ENCODE measurements around the gene SYNPO.

The SYNPO gene

DNA sequence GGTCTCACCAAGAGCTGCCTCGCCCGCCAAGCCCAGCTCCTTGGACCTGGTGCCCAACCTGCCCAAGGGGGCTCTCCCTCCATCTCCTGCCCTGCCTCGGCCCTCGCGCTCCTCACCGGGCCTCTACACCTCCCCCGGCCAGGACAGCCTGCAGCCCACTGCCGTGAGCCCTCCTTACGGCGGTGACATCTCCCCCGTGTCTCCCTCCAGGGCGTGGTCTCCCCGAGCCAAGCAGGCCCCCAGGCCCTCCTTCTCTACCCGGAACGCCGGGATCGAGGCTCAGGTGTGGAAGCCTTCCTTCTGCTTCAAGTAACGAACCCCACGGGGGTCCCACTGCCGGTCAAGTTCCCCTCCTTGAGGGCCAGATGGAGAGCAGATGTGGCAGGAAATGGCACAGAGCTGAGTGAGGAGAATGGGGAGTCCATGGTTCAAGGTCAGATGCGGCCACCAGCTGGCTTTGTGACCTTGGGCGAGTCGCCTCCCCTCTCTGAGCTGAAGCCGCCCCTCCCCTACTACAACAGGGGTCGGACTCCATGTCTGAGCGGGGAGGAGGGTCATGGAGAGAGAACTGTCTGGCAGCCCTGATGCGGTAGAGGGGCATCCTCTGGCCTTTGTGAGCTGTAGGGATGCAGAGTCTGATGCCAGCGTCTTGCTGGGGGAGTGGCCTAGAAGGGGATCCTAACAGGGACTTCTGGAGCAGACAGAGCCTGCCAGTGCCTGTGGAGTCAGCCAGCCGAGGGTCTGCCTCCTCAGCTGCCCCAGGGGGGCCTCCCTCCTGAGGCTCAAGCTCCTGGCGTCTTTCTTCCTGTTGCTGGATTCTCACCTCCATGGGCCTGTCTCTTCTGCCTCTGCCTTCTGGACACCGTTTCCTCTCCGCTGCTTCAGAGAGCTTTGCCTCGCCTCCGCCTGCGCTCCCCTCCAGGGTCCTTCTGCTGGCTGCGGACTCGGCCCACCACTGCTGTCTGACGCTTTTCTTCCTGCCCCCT, 9.9 kb downstream of the SYNPO start:
- DNase-seq (ENCODE audit: extremely low read depth, insufficient read length) = no peak
- peaks cover 8% of the 10 kb centered on the region for H3K36me3 ChIP-seq (ENCODE audit: control insufficient read depth, insufficient read depth, low read length)
- no peak for TF ChIP-seq CTCF (IDR thresholded peaks at IDR 0.05; ENCODE audit: insufficient read depth, low read length, poor library complexity, severe bottlenecking)
- no peaks in the 10 kb centered on the region for H3K27me3 ChIP-seq (replicated peaks; ENCODE audit: control insufficient read depth, insufficient read depth, low read length)
- no peak overlapping the region for H3K4me3 ChIP-seq (replicated peaks; ENCODE audit: low read depth, low read length)

DNA sequence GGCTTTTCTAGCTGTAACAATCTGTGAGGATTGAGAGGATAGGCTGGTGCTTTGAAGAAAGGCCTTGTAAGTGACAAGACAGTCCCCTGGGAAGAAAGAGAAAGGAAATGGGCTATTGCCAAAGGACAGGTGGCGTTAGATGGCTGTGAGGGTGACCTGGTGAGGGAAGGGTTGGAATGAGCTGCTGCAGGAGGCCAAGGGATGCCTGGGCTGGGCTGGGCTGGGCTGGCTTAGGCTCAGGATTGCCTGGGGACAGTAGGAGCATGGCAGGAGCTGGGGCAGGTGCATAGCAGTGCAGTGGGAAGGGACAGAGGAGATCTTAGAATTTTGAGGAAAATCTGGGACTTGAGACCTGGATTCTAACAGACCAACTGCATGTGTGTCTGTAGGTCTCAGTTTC, 10.9 kb downstream of the SYNPO start:
- Histone ChIP-seq H3K4me3 (replicated peaks; ENCODE audit: low read depth, low read length) (no peak overlapping the region), H3K27me3 (replicated peaks; ENCODE audit: control insufficient read depth, insufficient read depth, low read length) (no peaks in the 10 kb centered on the region), H3K36me3 (ENCODE audit: control insufficient read depth, insufficient read depth, low read length) (peaks cover 8% of the 10 kb centered on the region)
- TF ChIP-seq CTCF (IDR thresholded peaks at IDR 0.05; ENCODE audit: insufficient read depth, low read length, poor library complexity, severe bottlenecking) = no peak
- no peak for DNase-seq (ENCODE audit: extremely low read depth, insufficient read length)

GRCh38 chr5:150651924-150652671, 11.6 kb downstream of the SYNPO start:
- H3K27me3 ChIP-seq (replicated peaks; ENCODE audit: control insufficient read depth, insufficient read depth, low read length) = no peaks in the 10 kb centered on the region
- DNase-seq (ENCODE audit: extremely low read depth, insufficient read length) = no peak
- peaks cover 8% of the 10 kb centered on the region for H3K36me3 ChIP-seq (ENCODE audit: control insufficient read depth, insufficient read depth, low read length)
- TF ChIP-seq CTCF (IDR thresholded peaks at IDR 0.05; ENCODE audit: insufficient read depth, low read length, poor library complexity, severe bottlenecking) = no peak
- H3K4me3 ChIP-seq (replicated peaks; ENCODE audit: low read depth, low read length) = no peak overlapping the region

- Histone ChIP-seq H3K4me3 (replicated peaks; ENCODE audit: low read depth, low read length) (no peak overlapping the region), H3K27me3 (replicated peaks; ENCODE audit: control insufficient read depth, insufficient read depth, low read length) (no peaks in the 10 kb centered on the region), H3K36me3 (ENCODE audit: control insufficient read depth, insufficient read depth, low read length) (peaks cover 6% of the 10 kb centered on the region)
- DNase-seq (ENCODE audit: extremely low read depth, insufficient read length) = no peak
- no peak for TF ChIP-seq CTCF (IDR thresholded peaks at IDR 0.05; ENCODE audit: insufficient read depth, low read length, poor library complexity, severe bottlenecking)
Observed at GRCh38 chr5:150653145-150653761, 12.8 kb downstream of the SYNPO start.

- no peak for TF ChIP-seq CTCF (IDR thresholded peaks at IDR 0.05; ENCODE audit: insufficient read depth, low read length, poor library complexity, severe bottlenecking)
- no peaks in the 10 kb centered on the region for H3K27me3 ChIP-seq (replicated peaks; ENCODE audit: control insufficient read depth, insufficient read depth, low read length)
- peaks cover 3% of the 10 kb centered on the region for H3K36me3 ChIP-seq (ENCODE audit: control insufficient read depth, insufficient read depth, low read length)
- DNase-seq (ENCODE audit: extremely low read depth, insufficient read length) = no peak
- H3K4me3 ChIP-seq (replicated peaks; ENCODE audit: low read depth, low read length) = no peak overlapping the region
Observed at GRCh38 chr5:150653762-150654556, 13.5 kb downstream of the SYNPO start.
